HFFc6 (cell line): ENCODE measurements around the gene FLT3. TPM values are rescaled to one million over a fixed set of nuclear protein-coding genes. Genes with fewer than 3 reads are reported as not detected.
A peak's percentile ranks its signal among the peaks of the same experiment; 100 is the strongest.

Source experiments
- DNase-seq: peaks from one replicate; pipeline ENCODE4 v3.0.0-alpha.2; 2018
- H3K27ac Mint-ChIP-seq: 2 replicates; pipeline ENCODE4 v1.8.0; 2020; ENCODE audit warnings: mild to moderate bottlenecking, mixed read lengths
- H3K27me3 Mint-ChIP-seq: 2 replicates; pipeline ENCODE4 v1.8.0; 2021; ENCODE audit warnings: mild to moderate bottlenecking, moderate library complexity, mixed read lengths; ENCODE audit not compliant: insufficient read depth
- H3K36me3 Mint-ChIP-seq: 2 replicates; pipeline ENCODE4 v1.8.0; 2021; ENCODE audit warnings: low read depth, mixed read lengths
- H3K4me1 Mint-ChIP-seq: 2 replicates; pipeline ENCODE4 v1.8.0; 2020; ENCODE audit warnings: low read depth, mixed read lengths
- H3K4me3 Mint-ChIP-seq: 2 replicates; pipeline ENCODE4 v1.8.0; 2020; ENCODE audit warnings: mild to moderate bottlenecking, moderate library complexity, mixed read lengths
- H3K9me3 Mint-ChIP-seq: 2 replicates; pipeline ENCODE4 v1.8.0; 2020; ENCODE audit warnings: mild to moderate bottlenecking, mixed read lengths
- CTCF ChIP-seq: fragments of 200-600 bp; sonication (generic); IDR thresholded peaks from 2 replicates; pipeline ENCODE4 v1.5.0; 2021; ENCODE audit warnings: antibody characterized with exemption, mild to moderate bottlenecking
- total RNA-seq, 6 experiments: library from RNA; stranded (reverse); fragmentation: NEBNext Ultra II Directional; extraction: Animal tissue kit (Norgen Biotek cat#: 25700); gene quantifications; 2 replicates in 1 of 6; 3 replicates in 5 of 6; pipeline ENCODE4 v1.2.3, GENCODE V29; 2021

Gene FLT3
- total RNA-seq, 6 experiments from 2014 or later, result not detected

DNA sequence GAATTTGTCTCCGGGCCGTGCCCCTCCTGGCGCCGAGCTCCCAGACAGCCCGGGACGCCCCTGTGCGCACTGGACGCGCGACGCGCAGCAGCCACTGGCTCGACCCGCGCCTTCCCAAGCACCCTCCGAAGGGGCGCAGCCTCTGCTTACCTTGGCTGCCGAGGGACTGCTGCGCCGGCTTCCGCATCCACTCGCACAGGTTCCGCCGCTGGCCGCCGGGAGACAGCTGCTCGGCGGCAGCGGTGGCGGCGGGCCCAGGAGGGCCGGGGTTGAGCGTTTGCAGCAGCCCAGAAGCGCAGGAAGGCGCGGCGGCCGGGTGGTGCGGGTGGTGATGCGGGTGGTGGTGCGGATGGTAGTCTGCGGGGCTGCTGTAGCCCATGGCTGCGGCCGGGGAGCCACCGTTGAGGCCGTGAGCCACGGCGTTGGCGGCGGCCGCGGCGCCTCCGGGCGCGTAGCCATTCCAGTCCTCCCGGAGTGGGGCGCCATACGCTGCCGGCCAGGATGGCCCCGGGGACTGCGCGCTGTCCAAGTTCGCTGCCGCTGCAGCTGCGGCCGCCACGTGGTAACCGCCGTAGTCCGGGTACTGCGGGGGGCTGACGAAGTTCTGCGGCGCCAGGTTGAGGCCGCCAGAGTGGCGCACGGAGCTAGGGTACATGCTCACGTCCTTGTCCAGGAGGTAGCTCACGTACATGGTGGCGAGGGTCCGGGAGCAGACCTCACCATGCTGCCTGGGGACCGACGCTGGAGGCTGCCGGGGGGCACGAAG, 131.9 kb downstream of the FLT3 start:
- peaks cover 78% of the 10 kb centered on the region for H3K27me3 Mint-ChIP-seq
- H3K27ac Mint-ChIP-seq, result no peak overlapping the region
- H3K4me3 Mint-ChIP-seq, result no peak overlapping the region
- no peak for DNase-seq
- no peaks in the 10 kb centered on the region for H3K4me1 Mint-ChIP-seq
- no peaks in the 10 kb centered on the region for H3K36me3 Mint-ChIP-seq
- no peaks in the 10 kb centered on the region for H3K9me3 Mint-ChIP-seq
- no peak for TF ChIP-seq CTCF

GRCh38 chr13:27967736-27968315, 132.6 kb downstream of the FLT3 start:
- DNase-seq, result no peak
- no peak overlapping the region for H3K27ac Mint-ChIP-seq
- no peaks in the 10 kb centered on the region for H3K9me3 Mint-ChIP-seq
- H3K4me1 Mint-ChIP-seq, result no peaks in the 10 kb centered on the region
- no peaks in the 10 kb centered on the region for H3K36me3 Mint-ChIP-seq
- no peak overlapping the region for H3K4me3 Mint-ChIP-seq
- no peak for TF ChIP-seq CTCF
- H3K27me3 Mint-ChIP-seq, result peaks cover 78% of the 10 kb centered on the region

DNA sequence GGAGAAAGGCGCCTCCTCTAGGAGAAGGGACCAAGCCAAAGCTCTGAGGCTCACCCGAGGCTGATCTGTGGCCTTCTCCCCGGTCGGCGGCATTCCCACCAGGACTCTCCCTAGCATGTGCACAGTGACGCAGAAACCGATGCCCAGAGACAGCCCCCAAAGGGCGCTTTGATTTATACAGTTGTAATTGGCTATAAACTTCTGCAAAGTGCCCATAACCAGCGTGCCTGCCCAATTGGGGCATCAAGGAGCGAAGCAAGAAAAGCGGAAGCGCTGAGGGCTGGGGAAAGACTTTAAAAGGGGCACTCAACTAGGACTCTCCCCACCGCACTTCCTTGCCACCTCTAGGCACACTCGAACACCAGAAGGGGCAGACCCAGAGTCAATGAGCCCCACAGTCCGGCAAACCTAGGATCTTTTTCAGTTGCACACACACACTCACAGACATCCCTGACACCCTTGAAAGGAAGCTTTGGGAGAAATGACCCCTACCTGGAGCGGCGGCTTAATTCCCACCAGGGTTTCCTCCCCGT, 133.1 kb downstream of the FLT3 start:
- Mint-ChIP-seq H3K36me3 (no peaks in the 10 kb centered on the region), H3K27me3 (peaks cover 76% of the 10 kb centered on the region), H3K4me3 (no peak overlapping the region), H3K9me3 (no peaks in the 10 kb centered on the region), H3K4me1 (no peaks in the 10 kb centered on the region), H3K27ac (no peak overlapping the region)
- no peak for DNase-seq
- no peak for TF ChIP-seq CTCF

GRCh38 chr13:27966641-27967202, 133.7 kb downstream of the FLT3 start:
- no peaks in the 10 kb centered on the region for H3K9me3 Mint-ChIP-seq
- no peak overlapping the region for H3K4me3 Mint-ChIP-seq
- no peak for TF ChIP-seq CTCF

DNA sequence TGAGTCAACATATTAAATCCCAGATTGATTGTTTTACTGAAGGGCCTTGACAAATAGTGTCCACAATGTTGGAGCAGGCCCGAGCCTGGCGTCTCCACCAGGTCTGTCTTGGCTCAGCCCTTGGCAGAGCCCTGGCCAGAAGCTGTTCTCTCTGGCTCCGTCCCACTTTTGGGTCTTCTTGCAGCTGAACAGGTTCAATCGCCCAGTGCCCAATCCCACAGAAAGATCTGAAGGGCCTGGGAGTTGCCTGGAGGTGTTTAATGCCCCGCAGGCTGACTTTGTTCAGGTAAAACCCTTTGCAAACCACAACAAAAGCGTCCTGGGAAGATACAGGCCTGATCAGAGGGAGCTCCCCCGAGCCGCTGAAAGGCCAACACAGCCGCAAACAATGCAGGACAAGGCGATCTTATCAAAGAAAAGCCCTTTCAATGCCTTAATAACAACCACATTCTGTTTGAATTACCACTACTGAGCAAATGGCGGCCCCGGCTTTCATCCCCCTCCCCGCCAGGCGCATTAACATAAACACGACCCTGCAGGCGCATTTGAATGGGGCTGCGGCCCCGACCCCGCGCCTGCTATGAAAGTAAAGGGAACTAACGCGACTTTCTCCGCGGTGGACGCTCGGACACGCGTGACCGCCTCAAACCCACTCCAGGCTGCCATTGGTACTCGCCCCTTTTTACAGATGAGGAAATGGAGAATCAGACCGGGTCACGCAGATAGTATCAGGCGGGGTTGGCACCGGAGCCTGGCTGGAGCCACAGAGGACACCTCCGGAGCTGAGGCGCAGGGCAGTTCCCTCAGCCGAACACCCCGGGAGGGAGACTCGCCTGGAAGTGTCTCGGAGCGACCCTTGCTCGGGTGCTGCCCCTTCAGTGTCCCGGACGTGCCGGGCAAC, 134.4 kb downstream of the FLT3 start:
- no peaks in the 10 kb centered on the region for H3K4me1 Mint-ChIP-seq
- TF ChIP-seq CTCF, result no peak
- DNase-seq, result no peak
- peaks cover 73% of the 10 kb centered on the region for H3K27me3 Mint-ChIP-seq
- H3K27ac Mint-ChIP-seq, result no peak overlapping the region
- no peaks in the 10 kb centered on the region for H3K9me3 Mint-ChIP-seq
- H3K4me3 Mint-ChIP-seq, result peak overlapping the region; percentile 22; the same call in 1 of the 2 replicates
- no peaks in the 10 kb centered on the region for H3K36me3 Mint-ChIP-seq

More at GRCh38 chr13:27966641-27967202, 133.7 kb downstream of the FLT3 start:
- Mint-ChIP-seq H3K4me1 (no peaks in the 10 kb centered on the region), H3K27me3 (peaks cover 76% of the 10 kb centered on the region), H3K27ac (no peak overlapping the region), H3K36me3 (no peaks in the 10 kb centered on the region)
- DNase-seq, result no peak
